GM18502 (cell line): ENCODE measurements around the gene IL22RA1.

Experiments used
- ATAC-seq: cut with Tn5 transposase; IDR thresholded peaks from one replicate; pipeline ENCODE4 v1.9.1; 2021; ENCODE audit warnings: mild to moderate bottlenecking; ENCODE audit not compliant: unreplicated experiment, poor library complexity

IL22RA1 gene

DNA sequence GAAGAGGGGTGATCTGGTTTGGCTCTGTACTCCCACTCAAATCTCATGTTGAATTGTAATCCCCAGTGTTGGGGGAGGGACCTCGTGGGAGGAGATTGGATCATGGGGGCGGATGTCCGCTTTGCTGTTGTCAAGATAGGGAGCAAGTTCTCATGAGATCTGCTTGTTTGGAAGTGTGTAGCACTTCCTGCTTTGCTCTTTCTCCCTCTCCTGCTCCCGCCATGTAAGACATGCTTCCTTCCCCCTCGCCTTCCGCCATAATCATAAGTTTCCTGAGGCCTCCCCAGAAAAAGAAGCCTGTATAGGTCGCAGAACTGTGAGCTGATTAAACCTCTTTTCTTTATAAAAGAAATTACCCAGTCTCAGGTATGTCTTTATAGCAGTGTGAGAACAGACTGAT is 58.9 kb downstream of the IL22RA1 start:
- ATAC-seq, result no peak

DNA sequence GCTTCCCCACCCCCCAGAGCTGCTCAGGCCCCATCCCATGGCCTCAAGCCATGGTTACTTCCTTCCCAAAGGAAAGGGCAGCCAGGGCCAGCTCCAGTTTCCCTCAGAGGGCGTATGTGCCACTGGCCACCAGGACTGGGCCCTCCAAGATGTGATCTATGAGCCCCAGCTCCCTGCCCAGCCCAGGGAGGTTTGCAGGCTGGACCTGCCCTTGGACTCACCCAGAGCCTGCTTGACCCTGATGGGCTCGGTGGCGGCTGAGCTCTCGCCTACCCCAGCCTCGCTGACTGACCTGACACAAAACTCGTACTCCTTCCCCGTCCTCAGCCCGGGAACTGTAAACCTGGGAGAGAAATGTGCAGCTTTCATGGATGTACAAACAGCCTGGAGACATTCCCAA is 60.6 kb downstream of the IL22RA1 start:
- no peak for ATAC-seq

DNA sequence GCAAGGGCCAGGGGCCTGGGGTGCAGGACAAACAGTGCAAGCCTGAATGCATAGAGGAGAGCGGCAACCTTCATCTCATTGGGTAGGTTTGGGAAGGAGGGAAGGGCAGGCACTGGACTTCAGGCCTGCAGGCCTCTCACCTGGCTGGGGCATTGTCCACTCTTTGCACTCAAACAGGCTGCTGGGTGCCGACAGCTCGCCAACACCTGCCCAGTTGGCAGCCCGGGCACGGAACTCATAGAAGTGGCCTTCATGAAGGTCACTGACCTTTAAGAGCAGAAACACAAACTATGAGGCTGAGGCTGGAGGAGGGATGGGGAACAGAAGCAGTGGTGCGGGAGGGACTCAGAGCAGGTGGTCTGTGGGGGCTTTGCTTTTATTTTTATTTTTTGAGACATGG is 61.8 kb downstream of the IL22RA1 start:
- ATAC-seq, result no peak

- no peak for ATAC-seq
Observed at GRCh38 chr1:24080131-24080530, 62.8 kb downstream of the IL22RA1 start.

- ATAC-seq, result no peak
Observed at GRCh38 chr1:24077278-24077978, 65.5 kb downstream of the IL22RA1 start.

GRCh38 chr1:24075946-24076345 is 67.0 kb downstream of the IL22RA1 start:
- no peak for ATAC-seq

DNA sequence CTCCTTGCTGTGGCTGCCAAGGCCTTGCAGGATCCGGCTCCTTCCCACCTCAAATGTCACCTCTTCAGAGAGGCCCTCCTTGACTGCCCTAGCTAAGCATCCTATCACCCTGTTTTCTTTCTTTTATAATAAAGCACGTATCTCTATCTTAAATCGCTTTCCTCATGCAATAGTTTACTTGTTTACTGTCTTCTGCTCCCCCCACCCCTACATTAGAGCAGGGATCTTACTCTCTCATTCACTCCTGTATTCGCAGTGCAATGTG is 67.4 kb downstream of the IL22RA1 start:
- no peak for ATAC-seq

GRCh38 chr1:24074817-24075589 is 67.9 kb downstream of the IL22RA1 start:
- ATAC-seq, result no peak

- ATAC-seq, result no peak
Observed at GRCh38 chr1:24074196-24074595, 68.7 kb downstream of the IL22RA1 start.

- ATAC-seq, result no peak
Observed at GRCh38 chr1:24071941-24072340, 71.0 kb downstream of the IL22RA1 start.

DNA sequence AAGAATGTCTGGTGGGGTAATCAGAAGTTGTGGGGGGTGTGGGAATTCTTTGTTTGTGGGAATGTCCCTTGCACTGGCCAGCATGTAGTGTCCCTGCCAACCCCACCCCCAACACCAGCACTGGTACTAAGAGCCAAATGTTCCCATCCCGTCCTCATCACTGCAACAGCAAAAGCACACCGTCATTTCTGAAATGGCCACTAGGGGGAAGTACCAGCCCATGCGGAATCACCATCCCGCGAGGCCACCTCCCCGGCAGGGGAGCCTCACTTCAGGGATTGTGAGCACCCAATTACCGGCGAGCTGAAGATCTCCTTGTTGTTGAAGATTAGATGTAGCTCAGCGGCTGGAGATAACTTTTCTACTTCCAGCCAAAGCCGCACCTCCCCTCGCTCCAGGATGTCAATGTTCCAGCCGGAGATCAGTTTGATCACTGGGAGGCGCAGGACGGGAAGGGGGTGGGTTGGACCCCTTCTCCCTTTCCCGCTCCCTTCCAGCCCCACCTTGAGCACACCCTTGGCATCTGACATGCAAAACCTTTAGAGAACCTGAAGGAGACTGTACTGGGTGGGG is 72.0 kb downstream of the IL22RA1 start:
- no peak for ATAC-seq

GRCh38 chr1:24069817-24070216 is 73.1 kb downstream of the IL22RA1 start:
- no peak for ATAC-seq
